DMS 273 treated with DMSO at 0.1 percent for 48 hours (cell line): Measurements from ENCODE around the gene CPAMD8.
"Not testable (repeated sequence)": the region's sequence is repeated elsewhere in the genome, so short reads cannot be mapped to it uniquely, and the experiment has no call there.

ENCODE experiments used
- DNase-seq: peaks from one replicate; lab custom pipeline; 2025; lab: John Stamatoyannopoulos, UW

The CPAMD8 gene

GRCh38 chr19:17001603-17002183, 24.9 kb downstream of the CPAMD8 start:
- no peak for DNase-seq

- DNase-seq = no peak
Observed at GRCh38 chr19:16998635-16999194, 27.9 kb downstream of the CPAMD8 start.

GRCh38 chr19:16996838-16997490, 29.6 kb downstream of the CPAMD8 start:
- not testable (repeated sequence) for DNase-seq

GRCh38 chr19:16988661-16989060, 37.9 kb downstream of the CPAMD8 start:
- DNase-seq = no peak

- DNase-seq = no peak
Observed at GRCh38 chr19:16985403-16985802, 41.2 kb downstream of the CPAMD8 start.

GRCh38 chr19:16982586-16982985, 44.0 kb downstream of the CPAMD8 start:
- not testable (repeated sequence) for DNase-seq

GRCh38 chr19:16978839-16979802, 47.5 kb downstream of the CPAMD8 start:
- no peak for DNase-seq

GRCh38 chr19:16978156-16978555, 48.5 kb downstream of the CPAMD8 start:
- DNase-seq = no peak

- DNase-seq = no peak
Observed at GRCh38 chr19:16977306-16977705, 49.3 kb downstream of the CPAMD8 start.

- no peak for DNase-seq
Observed at GRCh38 chr19:16976446-16976845, 50.2 kb downstream of the CPAMD8 start.

- DNase-seq = no peak
Observed at GRCh38 chr19:16970821-16971220, 55.8 kb downstream of the CPAMD8 start.

- no peak for DNase-seq
Observed at GRCh38 chr19:16969135-16969534, 57.5 kb downstream of the CPAMD8 start.

- DNase-seq = not testable (repeated sequence)
Observed at GRCh38 chr19:16960996-16961822, 65.4 kb downstream of the CPAMD8 start.

GRCh38 chr19:16958277-16958676, 68.3 kb downstream of the CPAMD8 start:
- not testable (repeated sequence) for DNase-seq

GRCh38 chr19:16957855-16958254, 68.8 kb downstream of the CPAMD8 start:
- DNase-seq = no peak

GRCh38 chr19:16957151-16957701, 69.4 kb downstream of the CPAMD8 start:
- no peak for DNase-seq

- DNase-seq = no peak
Observed at GRCh38 chr19:16955161-16955560, 71.4 kb downstream of the CPAMD8 start.

- no peak for DNase-seq
Observed at GRCh38 chr19:16952046-16952445, 74.6 kb downstream of the CPAMD8 start.

GRCh38 chr19:16951529-16951928, 75.1 kb downstream of the CPAMD8 start:
- DNase-seq = no peak

- no peak for DNase-seq
Observed at GRCh38 chr19:16949496-16950023, 77.0 kb downstream of the CPAMD8 start.
